GM12878 (cell line): ENCODE measurements around the gene RAMACL.

Experiments used
- NFYB ChIP-seq: IDR thresholded peaks from 2 replicates; pipeline ENCODE4 v1.6.1; 2011; ENCODE audit warnings: low read depth, mild to moderate bottlenecking, low read length, improper control_type of control experiment, moderate library complexity; ENCODE audit not compliant: insufficient read depth
- PKNOX1 ChIP-seq: fragments of 450-650 bp; IDR thresholded peaks from 2 replicates; pipeline ENCODE4 v1.6.1; 2016; ENCODE audit warnings: mild to moderate bottlenecking
- TAF1 ChIP-seq: IDR thresholded peaks from 2 replicates; pipeline ENCODE4 v1.6.1; 2011; ENCODE audit warnings: mild to moderate bottlenecking, low read depth, low read length, borderline replicate concordance
- TCF7 ChIP-seq: IDR thresholded peaks from 2 replicates; pipeline ENCODE4 v1.6.1; 2014; ENCODE audit warnings: antibody characterized with exemption, borderline replicate concordance
- ZNF207 ChIP-seq: fragments of 450-650 bp; IDR thresholded peaks from 2 replicates; pipeline ENCODE4 v1.6.1; 2014; ENCODE audit warnings: antibody characterized with exemption, mild to moderate bottlenecking, borderline replicate concordance
- TF ChIP-seq, protein P1 (sequence below): IDR thresholded peaks from 2 replicates; pipeline ENCODE4 v1.6.1; 2011; ENCODE audit warnings: mild to moderate bottlenecking, low read depth, low read length, moderate library complexity; ENCODE audit not compliant: insufficient replicate concordance

GRCh38 chr6:166630462-166630861 lies 44.0 kb upstream of the RAMACL start:
- TF ChIP-seq TCF7: no peak
- no peak for TF ChIP-seq NFYB
- no peak for TF ChIP-seq TAF1
- TF ChIP-seq PKNOX1: no peak
- TF ChIP-seq, protein P1, sequence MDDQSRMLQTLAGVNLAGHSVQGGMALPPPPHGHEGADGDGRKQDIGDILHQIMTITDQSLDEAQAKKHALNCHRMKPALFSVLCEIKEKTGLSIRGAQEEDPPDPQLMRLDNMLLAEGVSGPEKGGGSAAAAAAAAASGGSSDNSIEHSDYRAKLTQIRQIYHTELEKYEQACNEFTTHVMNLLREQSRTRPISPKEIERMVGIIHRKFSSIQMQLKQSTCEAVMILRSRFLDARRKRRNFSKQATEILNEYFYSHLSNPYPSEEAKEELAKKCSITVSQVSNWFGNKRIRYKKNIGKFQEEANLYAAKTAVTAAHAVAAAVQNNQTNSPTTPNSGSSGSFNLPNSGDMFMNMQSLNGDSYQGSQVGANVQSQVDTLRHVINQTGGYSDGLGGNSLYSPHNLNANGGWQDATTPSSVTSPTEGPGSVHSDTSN: no peak
- TF ChIP-seq ZNF207: no peak
